ENCODE results near the gene ASTN1.

DNA sequence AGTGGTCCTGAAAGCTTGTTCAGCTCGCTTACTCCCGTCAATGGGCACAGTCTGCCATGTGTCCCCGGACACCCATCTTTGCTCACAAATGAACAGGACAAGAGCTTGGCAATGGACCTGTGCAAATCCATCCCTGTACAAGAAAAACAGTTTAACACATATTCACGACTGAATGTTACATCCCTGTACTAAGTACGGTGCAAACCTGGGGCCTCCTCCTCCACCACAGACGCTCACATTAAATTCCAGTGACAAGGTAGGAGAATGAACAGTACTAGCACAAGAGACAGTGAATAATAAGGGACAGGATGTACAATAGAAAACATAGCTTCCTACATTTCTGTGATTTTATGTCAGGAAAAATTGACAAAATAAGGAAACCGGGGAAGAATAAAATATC, 187.7 kb downstream of the ASTN1 start:
- no peak for TF ChIP-seq POLR2A (IDR thresholded peaks at IDR 0.05)
- TF ChIP-seq, protein P1, sequence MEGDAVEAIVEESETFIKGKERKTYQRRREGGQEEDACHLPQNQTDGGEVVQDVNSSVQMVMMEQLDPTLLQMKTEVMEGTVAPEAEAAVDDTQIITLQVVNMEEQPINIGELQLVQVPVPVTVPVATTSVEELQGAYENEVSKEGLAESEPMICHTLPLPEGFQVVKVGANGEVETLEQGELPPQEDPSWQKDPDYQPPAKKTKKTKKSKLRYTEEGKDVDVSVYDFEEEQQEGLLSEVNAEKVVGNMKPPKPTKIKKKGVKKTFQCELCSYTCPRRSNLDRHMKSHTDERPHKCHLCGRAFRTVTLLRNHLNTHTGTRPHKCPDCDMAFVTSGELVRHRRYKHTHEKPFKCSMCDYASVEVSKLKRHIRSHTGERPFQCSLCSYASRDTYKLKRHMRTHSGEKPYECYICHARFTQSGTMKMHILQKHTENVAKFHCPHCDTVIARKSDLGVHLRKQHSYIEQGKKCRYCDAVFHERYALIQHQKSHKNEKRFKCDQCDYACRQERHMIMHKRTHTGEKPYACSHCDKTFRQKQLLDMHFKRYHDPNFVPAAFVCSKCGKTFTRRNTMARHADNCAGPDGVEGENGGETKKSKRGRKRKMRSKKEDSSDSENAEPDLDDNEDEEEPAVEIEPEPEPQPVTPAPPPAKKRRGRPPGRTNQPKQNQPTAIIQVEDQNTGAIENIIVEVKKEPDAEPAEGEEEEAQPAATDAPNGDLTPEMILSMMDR (IDR thresholded peaks at IDR 0.05) = no peak
